Bronchial epithelial cell (primary cell): ENCODE data around the gene ATP2A2. TPM values are rescaled to one million over a fixed set of nuclear protein-coding genes. Genes with fewer than 3 reads are reported as not detected.

Experiments used
- DNase-seq: peaks from one replicate; pipeline ENCODE4 v3.0.0-alpha.2; 2010; ENCODE audit warnings: low read depth
- FAIRE-seq: peaks from 2 replicates; lab custom pipeline; 2011; peaks lifted over from hg19 to GRCh38; lab: Jason Lieb, UNC
- H3K27me3 ChIP-seq: 2 replicates; pipeline ENCODE4 v1.5.1; 2011; ENCODE audit warnings: low read length; ENCODE audit not compliant: control insufficient read depth, insufficient read depth
- H3K36me3 ChIP-seq: 2 replicates; pipeline ENCODE4 v1.5.1; 2011; ENCODE audit warnings: low read length; ENCODE audit not compliant: control insufficient read depth, insufficient read depth
- H3K4me3 ChIP-seq: 2 replicates; pipeline ENCODE4 v1.5.1; 2011; ENCODE audit warnings: mild to moderate bottlenecking, low read depth, low read length, control low read depth
- CTCF ChIP-seq: IDR thresholded peaks from 2 replicates; pipeline ENCODE4 v1.5.1; 2011; ENCODE audit warnings: mild to moderate bottlenecking, moderate library complexity, low read length, control low read depth, inconsistent platforms; ENCODE audit not compliant: insufficient read depth, severe bottlenecking
- total RNA-seq: library from RNA; depleted of rRNA; stranded (reverse); fragments of >200 nt; gene quantifications from 2 replicates; pipeline ENCODE4 v1.2.1, GENCODE V29; 2014

Gene ATP2A2
- total RNA-seq, 1 donor from 2014 or later, result 125 TPM

GRCh38 chr12:110282300-110282860 lies 1.3 kb downstream of the ATP2A2 start:
- TF ChIP-seq CTCF, result no peak
- FAIRE-seq (no peak), DNase-seq (no peak)
- peak overlapping the region; percentile 97 for H3K4me3 ChIP-seq
- no peaks in the 10 kb centered on the region for H3K27me3 ChIP-seq
- H3K36me3 ChIP-seq, result peaks cover 4% of the 10 kb centered on the region

DNA sequence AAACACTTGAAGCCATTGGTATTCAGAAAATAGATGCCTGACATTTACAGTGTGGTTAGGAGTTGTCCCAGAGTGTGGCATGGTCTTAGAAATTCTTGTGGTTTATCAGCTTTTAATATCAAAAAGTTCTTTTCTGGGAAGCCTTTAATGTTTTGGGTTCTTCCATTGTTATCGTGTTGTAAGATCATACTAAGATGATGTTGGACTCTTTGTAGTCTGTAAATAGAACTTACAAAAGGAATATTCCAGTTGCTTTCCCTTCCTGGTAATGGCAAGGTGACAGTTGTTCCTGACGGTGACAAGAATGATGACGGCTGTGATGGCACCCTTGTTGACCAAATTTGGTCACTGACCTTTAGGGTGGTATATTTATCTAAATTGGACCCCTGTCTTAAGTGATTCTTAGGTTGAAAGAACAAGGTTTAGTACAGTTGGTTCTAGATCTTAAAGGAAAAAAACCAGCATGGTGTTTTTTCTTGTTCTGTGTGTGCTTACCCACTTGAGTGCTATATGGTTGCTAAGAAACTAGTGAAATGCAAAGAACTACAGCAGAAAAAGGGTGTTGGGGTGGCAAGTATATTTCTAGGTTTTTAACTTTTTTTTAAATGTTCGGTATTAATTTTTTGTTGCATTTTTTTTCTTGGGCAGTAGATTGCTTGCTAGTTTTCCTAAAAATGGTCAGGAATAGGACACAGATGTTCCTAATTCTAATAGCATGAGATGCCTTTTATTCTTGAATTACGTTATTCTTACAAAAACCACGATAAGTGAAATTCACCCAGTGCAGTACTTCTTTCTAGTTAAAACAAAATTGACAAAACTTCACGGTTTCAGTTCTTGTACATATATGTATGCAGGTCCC lies 2.1 kb downstream of the ATP2A2 start:
- peaks cover 5% of the 10 kb centered on the region for H3K36me3 ChIP-seq
- H3K4me3 ChIP-seq, result peak overlapping the region; percentile 97
- DNase-seq, result no peak
- FAIRE-seq, result no peak
- no peak for TF ChIP-seq CTCF
- no peaks in the 10 kb centered on the region for H3K27me3 ChIP-seq

- Histone ChIP-seq H3K4me3 (peak overlapping the region; percentile 97), H3K36me3 (peaks cover 10% of the 10 kb centered on the region), H3K27me3 (no peaks in the 10 kb centered on the region)
- DNase-seq, result no peak
- TF ChIP-seq CTCF, result no peak
- no peak for FAIRE-seq
Observed at GRCh38 chr12:110284597-110284996, 3.5 kb downstream of the ATP2A2 start.

DNA sequence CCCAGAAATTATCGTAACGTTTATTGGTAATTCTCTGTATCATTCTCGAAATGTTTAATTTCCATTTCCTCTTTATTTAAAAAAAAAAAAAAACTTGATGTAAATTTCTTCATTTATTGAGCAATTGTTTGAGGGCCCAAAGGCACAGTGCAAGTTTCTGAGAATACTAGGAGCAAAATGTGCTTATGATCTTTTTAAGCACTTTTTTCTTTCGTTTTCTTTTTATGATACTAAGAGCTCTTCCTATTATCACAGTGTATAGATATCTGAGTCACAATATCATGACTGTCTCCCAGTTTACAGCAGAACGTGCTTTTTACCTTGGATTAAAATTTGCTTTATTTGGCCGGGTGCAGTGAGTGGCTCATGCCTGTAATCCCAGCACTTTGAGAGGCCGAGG lies 5.6 kb downstream of the ATP2A2 start:
- no peak for DNase-seq
- no peak for FAIRE-seq
- Histone ChIP-seq H3K4me3 (no peak overlapping the region), H3K36me3 (peaks cover 14% of the 10 kb centered on the region), H3K27me3 (no peaks in the 10 kb centered on the region)
- TF ChIP-seq CTCF, result no peak

GRCh38 chr12:110287986-110288385 lies 6.9 kb downstream of the ATP2A2 start:
- Histone ChIP-seq H3K4me3 (no peak overlapping the region), H3K36me3 (peaks cover 17% of the 10 kb centered on the region), H3K27me3 (no peaks in the 10 kb centered on the region)
- TF ChIP-seq CTCF, result no peak
- DNase-seq (no peak), FAIRE-seq (no peak)
